ENCODE results near the gene ADGRL4. TPM values are rescaled to one million over a fixed set of nuclear protein-coding genes. Genes with fewer than 3 reads are reported as not detected.
"Not testable (repeated sequence)": the region's sequence is repeated elsewhere in the genome, so short reads cannot be mapped to it uniquely, and the experiment has no call there.

The ADGRL4 gene
- total RNA-seq, 4 donors from 2014 or later: 2.8 to 22.4 (median 13.3) TPM

DNA sequence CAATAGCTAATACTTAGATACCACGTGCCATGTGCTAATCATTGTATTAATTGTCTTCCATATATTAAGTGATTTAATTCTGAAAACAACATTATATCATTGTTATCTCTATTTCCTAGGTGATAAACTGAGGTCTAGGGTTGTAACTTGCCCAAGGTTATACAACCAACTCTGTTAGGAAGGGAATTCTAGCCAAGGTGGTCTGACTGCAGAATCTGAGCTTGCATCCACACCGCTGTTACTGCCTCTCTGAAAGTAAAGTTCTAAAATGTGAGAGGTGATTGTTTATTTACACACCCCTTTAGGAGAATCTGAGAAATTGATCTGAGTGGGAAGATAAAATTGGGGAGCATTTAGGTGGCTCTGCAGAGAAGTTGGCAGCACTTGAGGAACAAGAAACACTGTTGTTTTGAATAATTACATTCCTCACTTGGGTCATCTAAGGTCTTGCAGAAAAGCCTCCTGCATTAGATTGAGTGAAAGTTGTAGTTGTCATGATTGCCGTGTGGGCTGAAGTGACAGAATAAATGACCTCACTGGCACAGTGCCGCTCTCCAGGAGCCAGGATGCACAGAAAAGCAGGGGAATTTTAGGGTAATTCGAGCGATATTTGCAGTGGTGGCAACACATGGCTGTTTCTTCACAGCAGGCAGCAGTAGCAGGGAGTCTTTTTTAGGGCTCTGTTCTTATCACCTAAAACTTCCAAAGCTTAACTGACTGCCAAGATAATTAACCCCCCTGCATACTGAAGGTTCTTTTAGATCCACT is 121.7 kb downstream of the ADGRL4 start:
- Histone ChIP-seq H3K4me1 (no peaks in the 10 kb centered on the region), H3K4me3 (no peak overlapping the region), H3K27ac (no peak overlapping the region), H3K36me3 (no peaks in the 10 kb centered on the region), H3K27me3 (no peaks in the 10 kb centered on the region), H3K9me3 (no peaks in the 10 kb centered on the region)
- no peak for DNase-seq (ENCODE audit: low spot score in 2 of 2)
- WGBS: 36% methylated on average over 6 of the region's 6 CpGs
- TF ChIP-seq POLR2AphosphoS5 (IDR thresholded peaks at IDR 0.05) (no peak), EP300 (IDR thresholded peaks at IDR 0.05) (no peak), CTCF (IDR thresholded peaks at IDR 0.05) (no peak), POLR2A (IDR thresholded peaks at IDR 0.05) (no peak)

- H3K27ac ChIP-seq: no peak overlapping the region
- no peak overlapping the region for H3K4me3 ChIP-seq
- no peaks in the 10 kb centered on the region for H3K27me3 ChIP-seq
- TF ChIP-seq POLR2AphosphoS5 (IDR thresholded peaks at IDR 0.05) (no peak), POLR2A (IDR thresholded peaks at IDR 0.05) (no peak), EP300 (IDR thresholded peaks at IDR 0.05) (no peak), CTCF (IDR thresholded peaks at IDR 0.05) (no peak)
- H3K36me3 ChIP-seq: no peaks in the 10 kb centered on the region
- H3K9me3 ChIP-seq: no peaks in the 10 kb centered on the region
- 68% methylated on average over 5 of the region's 5 CpGs for WGBS
- H3K4me1 ChIP-seq: no peaks in the 10 kb centered on the region
- no peak for DNase-seq (ENCODE audit: low spot score in 2 of 2)
These were observed 126.3 kb downstream of the ADGRL4 start for GRCh38 chr1:78880223-78880622.

- not testable (repeated sequence) for H3K4me1 ChIP-seq; H3K27ac ChIP-seq; H3K4me3 ChIP-seq; H3K36me3 ChIP-seq; H3K27me3 ChIP-seq; H3K9me3 ChIP-seq; DNase-seq (ENCODE audit: low spot score in 2 of 2)
- 90% methylated on average over 4 of the region's 4 CpGs for WGBS
These were observed 130.5 kb downstream of the ADGRL4 start for GRCh38 chr1:78875986-78876385.

DNA sequence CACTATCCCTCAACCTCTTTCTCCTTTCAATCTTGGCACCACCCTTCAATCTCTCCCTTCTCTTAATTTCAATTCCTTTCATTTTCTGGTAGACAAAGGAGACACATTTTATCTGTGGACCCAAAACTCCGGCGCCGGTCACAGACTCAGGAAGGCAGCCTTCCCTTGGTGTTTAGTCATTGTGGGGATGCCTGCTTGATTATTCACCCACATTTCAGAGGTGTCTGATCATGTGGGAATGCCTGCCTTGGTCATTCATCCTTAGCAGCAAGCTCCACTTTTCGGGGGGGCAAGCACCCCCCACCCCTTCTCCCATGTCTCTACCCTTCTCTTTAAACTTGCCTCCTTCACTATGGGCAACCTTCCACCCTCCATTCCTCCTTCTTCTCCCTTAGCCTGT is 133.7 kb downstream of the ADGRL4 start:
- DNase-seq (ENCODE audit: low spot score in 2 of 2): not testable (repeated sequence)

GRCh38 chr1:78871249-78871648 is 135.3 kb downstream of the ADGRL4 start:
- Histone ChIP-seq H3K9me3 (no peaks in the 10 kb centered on the region), H3K36me3 (no peaks in the 10 kb centered on the region), H3K27me3 (no peaks in the 10 kb centered on the region), H3K4me1 (no peaks in the 10 kb centered on the region), H3K4me3 (no peak overlapping the region), H3K27ac (no peak overlapping the region)
- WGBS: 100% methylated on average over 1 of the region's 1 CpG
- no peak for DNase-seq (ENCODE audit: low spot score in 2 of 2)
- no peak for TF ChIP-seq CTCF (IDR thresholded peaks at IDR 0.05)
- TF ChIP-seq POLR2A (IDR thresholded peaks at IDR 0.05): no peak
- TF ChIP-seq EP300 (IDR thresholded peaks at IDR 0.05): no peak
- TF ChIP-seq POLR2AphosphoS5 (IDR thresholded peaks at IDR 0.05): no peak

More for the DNA sequence above, 133.7 kb downstream of the ADGRL4 start:
- H3K36me3 ChIP-seq, H3K9me3 ChIP-seq, H3K4me3 ChIP-seq, H3K4me1 ChIP-seq, H3K27ac ChIP-seq, H3K27me3 ChIP-seq: not testable (repeated sequence)
- WGBS: 96% methylated on average over 3 of the region's 4 CpGs

- Histone ChIP-seq H3K4me3 (no peak overlapping the region), H3K27me3 (no peaks in the 10 kb centered on the region), H3K9me3 (no peaks in the 10 kb centered on the region), H3K27ac (no peak overlapping the region), H3K36me3 (no peaks in the 10 kb centered on the region), H3K4me1 (no peaks in the 10 kb centered on the region)
- TF ChIP-seq POLR2A (IDR thresholded peaks at IDR 0.05): no peak
- no peak for TF ChIP-seq POLR2AphosphoS5 (IDR thresholded peaks at IDR 0.05)
- no peak for TF ChIP-seq CTCF (IDR thresholded peaks at IDR 0.05)
- 70% methylated on average over 2 of the region's 2 CpGs for WGBS
- DNase-seq (ENCODE audit: low spot score in 2 of 2): no peak
These were observed 137.4 kb downstream of the ADGRL4 start for GRCh38 chr1:78869136-78869535.

All from suprapubic skin (tissue), 4 donors.